PC-9 (cell line): ENCODE data around the gene VSIG2.

ENCODE experiments used
- EZH2 ChIP-seq: fragments of 200-600 bp; sonication (generic); IDR thresholded peaks from 2 replicates; pipeline ENCODE4 v1.8.0; 2017; ENCODE audit warnings: antibody characterized with exemption, low read depth
- TF ChIP-seq, protein P1 (sequence below): fragments of 200-600 bp; sonication (generic); conservative IDR thresholded peaks from 2 replicates; pipeline ENCODE4 v1.6.1; 2017; ENCODE audit warnings: mixed run types, antibody characterized with exemption, mild to moderate bottlenecking, moderate library complexity

DNA sequence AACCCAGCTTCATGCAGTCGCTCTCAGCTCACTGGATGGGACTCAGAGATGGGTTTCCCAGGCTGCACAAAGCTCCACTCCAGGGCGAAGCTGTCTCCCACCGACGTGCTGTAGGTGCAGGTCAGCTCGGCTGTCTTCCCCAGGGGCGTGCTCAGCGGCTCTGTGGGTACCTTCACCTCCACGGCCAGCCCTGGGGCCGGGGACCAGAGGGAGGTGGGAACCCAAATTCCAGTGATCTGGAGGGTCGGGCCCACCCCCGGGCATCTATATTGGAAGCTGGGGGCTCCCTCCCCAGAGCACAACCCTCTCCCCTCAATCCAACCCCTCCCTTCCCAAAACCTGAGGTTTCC, 689 bp downstream of the VSIG2 start:
- TF ChIP-seq EZH2, result no peak
- TF ChIP-seq, protein P1, sequence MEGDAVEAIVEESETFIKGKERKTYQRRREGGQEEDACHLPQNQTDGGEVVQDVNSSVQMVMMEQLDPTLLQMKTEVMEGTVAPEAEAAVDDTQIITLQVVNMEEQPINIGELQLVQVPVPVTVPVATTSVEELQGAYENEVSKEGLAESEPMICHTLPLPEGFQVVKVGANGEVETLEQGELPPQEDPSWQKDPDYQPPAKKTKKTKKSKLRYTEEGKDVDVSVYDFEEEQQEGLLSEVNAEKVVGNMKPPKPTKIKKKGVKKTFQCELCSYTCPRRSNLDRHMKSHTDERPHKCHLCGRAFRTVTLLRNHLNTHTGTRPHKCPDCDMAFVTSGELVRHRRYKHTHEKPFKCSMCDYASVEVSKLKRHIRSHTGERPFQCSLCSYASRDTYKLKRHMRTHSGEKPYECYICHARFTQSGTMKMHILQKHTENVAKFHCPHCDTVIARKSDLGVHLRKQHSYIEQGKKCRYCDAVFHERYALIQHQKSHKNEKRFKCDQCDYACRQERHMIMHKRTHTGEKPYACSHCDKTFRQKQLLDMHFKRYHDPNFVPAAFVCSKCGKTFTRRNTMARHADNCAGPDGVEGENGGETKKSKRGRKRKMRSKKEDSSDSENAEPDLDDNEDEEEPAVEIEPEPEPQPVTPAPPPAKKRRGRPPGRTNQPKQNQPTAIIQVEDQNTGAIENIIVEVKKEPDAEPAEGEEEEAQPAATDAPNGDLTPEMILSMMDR, result no peak
